Fibroblast of the conjunctiva (primary cell): Measurements from ENCODE around the gene MYO1B.

Experiments
- DNase-seq: peaks from one replicate; pipeline ENCODE4 v3.0.0-alpha.2; 2010; ENCODE audit warnings: low read depth

The MYO1B gene

DNA sequence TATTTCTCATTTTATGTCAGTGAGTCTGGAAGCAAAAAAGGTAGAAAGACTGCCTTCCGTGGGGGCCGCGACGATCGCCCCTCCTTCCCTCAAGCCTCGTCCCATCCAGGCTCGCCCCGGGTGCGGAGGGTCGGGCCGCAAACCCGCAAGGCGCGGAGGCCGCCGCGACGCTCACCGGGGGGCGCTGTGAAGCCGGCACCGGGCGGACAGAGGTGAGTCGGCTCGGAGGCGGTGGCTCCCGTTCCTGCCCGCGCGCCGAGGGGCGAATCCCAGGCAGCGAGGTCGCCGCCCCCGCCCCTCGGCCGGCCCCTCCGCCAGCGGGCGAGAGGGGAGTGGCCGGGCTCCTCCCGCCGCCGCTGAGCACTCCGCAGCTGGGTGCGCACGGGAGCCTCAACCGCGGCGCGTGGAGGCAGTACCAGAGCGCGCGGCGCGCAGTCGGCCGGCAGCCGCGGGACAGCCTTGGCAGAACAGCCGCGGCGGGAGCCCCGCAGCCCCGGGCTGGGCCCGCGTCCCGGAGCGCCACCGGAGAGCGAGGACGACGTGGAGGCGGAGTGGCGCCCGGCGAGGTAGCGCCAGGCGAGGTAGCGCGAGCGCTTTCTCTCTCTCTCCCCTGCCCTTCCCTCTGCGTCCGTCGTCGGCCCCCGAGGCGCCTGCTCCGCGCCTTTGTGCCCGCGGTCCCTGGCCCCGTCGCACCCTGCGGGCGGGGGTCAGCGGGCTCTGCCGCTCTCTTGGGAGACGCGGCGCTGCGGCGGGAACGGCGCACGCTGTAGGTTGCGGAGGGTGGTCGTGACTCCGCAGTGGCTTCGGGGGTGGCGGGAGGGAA, at the start of gene MYO1B:
MYO1B (plus strand) TSS at position 359 of the 823 bp plus-strand sequence. CDS start 31,492 bp downstream, outside the sequence.
- peak; percentile 53 for DNase-seq

DNA sequence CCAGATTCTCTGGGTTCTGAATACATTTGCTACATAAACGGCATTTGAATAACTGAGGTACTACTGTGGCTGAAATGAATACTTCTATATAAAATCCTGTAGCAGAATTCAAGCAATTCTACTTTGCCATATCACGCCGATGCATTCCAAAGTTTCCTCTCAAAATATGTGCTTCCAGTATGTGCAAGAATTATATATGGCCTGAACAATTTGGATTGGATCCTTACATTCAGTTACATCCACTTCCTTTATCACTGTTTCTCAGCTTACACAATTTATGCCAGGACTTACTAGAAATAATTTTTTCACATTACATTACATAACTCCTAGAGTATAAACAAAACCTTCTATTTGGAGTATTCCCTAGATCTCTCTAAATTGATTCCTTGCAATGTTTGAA, 48.1 kb upstream of the MYO1B start:
- DNase-seq = no peak

DNA sequence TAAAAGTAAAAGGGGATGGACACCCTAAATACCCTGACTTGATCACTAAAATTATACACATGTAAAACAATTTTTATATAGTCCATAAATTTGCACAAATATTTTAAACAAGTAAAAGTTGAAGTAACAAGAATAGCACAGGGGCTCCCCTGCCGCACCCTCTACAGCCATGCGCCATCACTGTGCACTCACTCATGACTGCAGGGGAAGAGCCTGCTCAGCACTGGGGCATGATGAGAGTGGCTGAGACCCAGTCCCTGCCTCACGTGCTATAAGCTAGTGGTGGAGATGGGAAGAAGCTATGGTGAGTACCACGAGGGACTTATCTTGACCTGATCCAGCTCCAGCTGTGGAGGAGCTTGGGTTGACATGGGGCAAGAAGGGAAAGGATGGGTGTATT, 46.9 kb upstream of the MYO1B start:
- DNase-seq = no peak

DNA sequence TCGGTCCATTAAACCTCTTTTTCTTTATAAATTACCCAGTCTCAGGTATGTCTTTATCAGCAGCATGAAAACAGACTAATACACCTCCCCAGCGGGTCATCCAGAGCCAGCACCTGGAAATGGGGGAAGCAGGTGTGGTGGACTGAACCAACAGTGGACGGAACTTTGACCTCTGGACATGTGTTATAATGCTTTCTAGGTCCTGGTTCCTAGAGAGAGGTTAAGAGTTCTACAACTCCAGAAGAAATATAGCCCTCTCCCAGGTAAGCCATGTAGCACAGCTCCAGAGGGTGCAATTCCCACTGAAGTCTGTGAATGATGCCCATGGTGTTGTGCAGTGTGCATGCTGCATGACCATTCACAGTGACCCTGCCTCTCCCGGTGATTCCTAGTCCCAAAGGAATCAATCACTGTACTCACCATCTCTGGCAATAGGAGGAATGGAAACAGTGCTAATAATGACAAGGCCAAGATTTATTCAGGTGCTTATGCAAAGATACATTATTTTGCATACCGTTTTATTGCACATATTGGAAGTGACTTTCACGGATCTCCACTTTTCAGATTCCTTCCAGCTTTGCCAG, 45.2 kb upstream of the MYO1B start:
- no peak for DNase-seq

DNA sequence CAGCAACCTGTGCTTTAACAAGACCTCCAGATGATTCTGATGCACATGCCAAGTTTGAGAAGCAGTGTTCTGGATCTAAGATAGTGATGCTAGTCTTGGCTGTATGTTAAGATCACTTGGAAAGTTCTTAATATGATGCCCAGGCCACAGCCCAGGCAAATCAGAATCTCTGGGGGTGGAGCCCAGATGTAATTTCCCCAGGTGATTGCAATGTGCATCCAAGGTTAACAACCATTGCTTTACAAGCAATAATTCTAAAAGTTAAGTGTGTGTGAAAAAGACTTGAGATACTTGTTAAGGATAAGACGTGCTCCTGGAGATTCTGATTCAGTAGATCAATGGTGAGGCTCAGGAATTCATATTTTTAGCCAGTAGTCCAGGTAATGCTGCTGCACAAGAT, 44.3 kb upstream of the MYO1B start:
- DNase-seq = no peak

DNA sequence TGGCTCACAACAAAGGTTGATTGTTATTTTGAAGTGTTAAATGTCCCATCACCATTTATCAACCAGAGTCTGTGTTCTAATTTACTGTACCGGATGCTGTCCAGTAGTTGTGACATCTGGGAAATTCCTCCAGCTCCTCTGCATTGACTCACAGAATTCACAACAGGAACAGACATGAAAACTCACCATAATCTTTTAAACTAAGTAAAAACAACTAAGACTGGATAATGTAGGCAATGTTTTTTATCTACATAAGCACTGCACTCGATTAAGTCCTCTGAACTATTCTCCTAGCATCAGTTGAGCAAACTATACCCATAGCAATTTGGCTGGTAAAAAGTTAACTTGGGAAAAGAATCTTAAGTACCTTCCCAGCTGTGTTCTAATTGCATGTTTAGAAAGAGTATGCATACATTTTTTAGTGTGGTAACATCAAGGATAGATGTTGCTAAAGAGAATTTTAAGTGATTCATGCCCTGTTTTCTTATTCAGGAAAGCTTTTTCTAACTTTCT, 42.9 kb upstream of the MYO1B start:
- no peak for DNase-seq

DNA sequence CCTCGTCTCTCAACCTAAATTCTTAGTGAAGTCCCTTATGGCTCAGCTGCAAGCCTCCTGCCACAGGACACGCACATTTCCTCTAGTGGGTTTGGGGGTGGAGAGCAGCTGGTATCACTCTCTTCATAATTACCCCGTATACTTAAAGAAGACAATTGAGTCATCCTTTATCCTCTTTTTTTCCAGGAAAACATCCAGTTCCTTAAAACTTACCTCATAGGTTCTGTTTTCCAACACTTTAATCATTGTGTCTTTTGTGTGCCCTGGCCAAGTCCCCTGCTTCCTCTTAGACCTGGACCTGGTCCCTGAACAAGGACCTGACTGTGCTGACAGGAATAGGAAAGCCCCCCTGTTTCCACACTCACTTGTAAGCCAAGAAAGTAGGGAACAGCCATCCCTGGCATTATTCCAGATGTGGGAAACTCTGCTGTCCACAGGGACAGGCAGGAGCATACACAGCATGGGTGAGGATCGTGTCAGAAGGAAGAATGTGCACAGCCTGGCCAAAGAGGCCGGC, 42.3 kb upstream of the MYO1B start:
- DNase-seq = no peak

DNA sequence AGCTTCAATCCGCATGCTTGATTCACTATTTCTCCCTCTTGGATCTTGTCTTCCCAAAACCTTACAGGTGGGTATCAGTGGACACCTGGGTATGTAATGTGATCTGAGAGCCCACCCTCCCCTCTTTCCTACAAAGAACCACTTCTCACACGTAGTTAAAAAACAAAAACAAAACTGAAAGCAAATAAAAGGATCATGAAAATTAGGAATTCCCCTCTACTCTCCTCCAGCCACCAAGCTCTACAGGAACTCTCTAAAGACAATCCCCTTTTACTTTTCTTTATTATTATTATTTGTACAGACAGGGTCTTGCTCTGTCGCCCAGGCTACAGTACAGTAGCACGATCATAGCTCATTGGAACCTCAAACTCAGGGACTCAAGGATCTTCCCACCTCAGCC, 40.8 kb upstream of the MYO1B start:
- DNase-seq = no peak

DNA sequence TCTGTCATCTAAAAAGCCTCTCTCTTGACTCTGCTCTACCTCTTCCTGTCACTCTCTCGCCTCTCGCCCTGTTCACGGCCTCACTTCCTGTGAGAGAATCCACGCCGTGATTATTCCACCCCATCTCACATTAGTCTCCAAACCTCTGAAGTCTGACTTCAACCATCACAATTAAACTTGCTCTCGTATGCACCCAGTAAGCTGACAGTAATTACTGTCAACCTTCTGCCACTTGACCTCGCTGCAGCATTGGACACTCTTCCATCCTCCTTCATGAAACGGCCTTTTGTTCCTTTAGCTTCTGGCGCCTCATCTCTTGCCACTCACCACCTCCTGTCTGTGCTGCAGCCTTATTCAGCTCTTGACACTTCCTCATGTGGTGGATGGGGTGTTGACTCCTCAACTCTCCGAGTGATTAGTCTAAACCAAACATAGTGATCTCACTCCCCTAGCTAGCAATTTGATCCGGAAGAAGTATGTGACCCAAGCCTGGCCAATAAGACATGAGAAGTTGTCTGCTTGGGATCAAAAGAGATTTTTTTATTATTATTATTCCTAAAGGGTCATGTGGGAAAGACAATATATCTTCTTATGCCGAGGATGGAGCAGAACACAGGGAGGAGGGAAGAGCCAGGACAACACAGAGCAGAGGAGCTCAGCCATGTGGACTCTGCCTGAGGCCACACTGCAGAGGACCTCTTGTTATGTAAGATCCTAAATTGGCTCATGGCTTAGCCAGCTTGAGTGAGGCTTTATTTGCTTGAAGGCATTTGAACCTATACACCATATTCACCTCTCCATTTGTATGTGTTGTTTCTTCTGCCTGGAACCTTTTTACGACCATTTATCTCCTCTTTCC, 38.4 kb upstream of the MYO1B start:
- DNase-seq = no peak

DNA sequence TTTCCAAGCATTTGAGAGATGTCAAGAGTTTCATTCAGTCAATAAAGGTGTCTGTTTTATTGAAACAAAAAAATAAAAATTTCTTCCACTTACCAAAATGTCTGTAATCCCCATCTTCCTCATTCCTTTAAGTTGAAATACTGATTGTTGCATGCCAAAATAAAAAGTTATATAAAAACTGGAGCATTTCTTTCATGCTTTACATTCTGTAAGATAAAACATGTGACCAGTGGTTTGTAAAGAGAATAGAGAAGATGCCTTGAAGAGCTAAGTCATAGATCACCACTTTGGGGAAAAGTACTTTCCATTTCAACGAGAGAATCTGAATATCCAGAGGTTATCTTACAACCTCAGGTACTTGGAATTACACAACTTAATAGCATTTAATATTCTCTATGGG, 35.9 kb upstream of the MYO1B start:
- no peak for DNase-seq

DNA sequence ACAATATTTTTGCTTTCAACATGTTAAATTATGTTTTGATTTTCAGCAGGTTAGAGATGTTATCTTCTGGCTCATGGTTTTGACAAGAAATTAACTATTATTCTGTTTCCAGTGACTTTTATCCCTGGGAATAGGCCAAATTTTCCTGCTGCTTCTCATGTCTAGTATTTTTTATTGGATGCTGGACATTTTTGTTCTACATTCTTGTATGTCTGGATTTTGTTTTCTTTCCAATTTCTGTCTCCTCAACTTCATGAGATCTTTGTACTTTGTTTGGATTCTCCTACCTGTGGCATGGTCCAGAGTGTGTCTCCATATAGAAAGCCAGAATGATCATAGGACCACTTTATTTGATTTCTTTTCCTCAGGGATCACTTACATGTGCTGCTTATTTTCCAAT, 33.1 kb upstream of the MYO1B start:
- no peak for DNase-seq

DNA sequence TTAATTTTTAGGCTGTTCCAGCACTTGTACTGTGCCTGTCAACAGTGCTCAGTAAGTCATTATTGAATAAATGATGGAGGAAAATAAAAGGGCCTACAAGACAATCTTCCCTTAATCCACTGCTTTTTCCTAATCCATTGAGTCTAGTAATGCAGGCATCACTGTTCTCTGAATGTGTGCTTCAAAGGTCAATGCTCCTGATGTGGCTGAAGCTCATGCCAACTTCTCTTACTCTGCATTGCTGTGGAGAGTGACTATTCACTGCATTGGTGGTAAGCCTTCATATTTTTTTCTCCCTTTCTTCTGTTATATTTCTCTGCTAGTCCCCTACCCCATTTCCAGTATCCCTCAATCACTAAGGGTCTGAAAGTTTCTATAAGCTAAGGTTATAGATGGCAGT, 31.9 kb upstream of the MYO1B start:
- no peak for DNase-seq

DNA sequence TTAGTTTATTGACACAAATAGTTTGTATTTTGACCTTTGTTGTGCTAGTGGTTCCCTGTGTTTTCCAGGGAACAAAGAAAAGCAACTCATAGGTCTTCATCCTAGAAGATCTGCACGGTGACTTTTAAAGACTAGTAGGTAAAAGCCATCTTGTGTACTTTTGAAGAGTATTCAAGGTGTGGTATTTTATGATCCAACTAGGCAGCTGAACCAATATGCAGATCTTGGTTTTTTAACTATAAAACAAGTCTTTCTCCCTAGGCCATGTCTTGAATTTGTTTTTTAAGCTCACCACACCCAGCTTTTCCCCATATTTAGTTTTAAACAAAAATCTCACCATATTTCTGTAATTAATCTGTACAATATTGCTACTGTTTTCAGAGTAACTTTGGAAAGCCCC, 30.0 kb upstream of the MYO1B start:
- DNase-seq = no peak

DNA sequence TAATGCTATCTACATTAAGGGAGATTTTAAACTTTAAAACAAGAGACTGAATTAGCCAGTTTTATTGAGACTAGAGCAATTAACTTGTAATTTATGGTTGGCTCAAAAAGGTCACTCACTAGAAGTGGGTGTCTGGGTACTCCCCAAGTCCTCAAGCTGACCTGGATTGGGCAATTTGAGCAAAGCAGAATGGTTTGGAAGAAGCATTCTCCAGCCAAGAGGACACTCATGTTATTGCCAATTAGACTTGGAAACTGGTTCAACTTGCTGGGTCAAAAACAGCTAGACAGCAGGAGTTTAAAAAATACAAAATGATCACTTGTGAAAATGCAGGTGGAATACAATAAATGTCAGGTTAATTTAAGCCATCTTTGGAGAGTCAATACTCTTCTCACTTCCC, 29.5 kb upstream of the MYO1B start:
- DNase-seq = no peak

DNA sequence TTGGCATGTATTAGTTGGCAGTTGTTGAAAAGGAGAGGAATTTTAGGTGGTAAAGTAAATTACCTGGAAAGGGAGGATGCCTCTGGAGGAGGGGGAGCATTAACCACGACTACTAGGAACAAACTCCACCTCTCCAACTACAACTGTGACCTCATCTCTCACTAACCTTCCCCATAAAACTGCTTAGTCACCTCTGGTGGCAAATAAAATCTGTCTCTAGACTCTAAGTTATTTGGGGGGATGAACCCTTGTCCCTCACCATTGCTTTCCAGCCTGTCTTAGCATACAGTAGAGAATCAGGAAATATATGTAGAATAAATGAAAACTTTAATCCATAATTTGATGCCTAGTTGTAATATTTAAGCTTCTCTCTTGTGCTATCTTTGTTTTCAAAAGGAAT, 27.6 kb upstream of the MYO1B start:
- DNase-seq = no peak

DNA sequence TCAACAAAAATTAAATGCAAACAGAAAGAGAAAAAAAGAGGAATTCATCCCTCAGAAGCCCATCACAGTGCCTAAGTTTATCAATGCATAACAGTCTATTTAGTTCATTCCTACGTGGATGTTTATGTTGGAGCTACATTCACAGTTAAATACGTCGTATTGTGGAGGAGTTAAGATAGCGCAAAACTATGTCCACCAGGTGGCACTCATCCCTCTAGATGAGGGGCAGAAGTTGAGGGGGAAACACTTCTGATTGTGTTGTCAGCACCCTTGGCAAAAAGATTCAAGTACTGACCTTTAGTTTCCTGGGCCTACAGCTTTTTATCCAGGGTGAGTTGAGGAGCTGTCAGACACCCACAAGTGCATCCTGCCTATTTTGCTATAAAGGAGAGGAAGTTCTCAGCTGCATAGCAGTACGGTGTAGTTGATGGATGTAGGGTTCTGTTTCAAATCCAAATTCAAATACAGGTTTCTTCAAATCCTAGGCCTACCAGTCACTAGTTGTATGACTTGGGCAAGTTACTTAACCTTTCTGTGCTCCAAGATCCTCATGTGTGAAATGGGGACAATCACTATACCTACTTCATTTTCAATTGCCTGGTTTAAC, 26.8 kb upstream of the MYO1B start:
- DNase-seq = peak; percentile 57

DNA sequence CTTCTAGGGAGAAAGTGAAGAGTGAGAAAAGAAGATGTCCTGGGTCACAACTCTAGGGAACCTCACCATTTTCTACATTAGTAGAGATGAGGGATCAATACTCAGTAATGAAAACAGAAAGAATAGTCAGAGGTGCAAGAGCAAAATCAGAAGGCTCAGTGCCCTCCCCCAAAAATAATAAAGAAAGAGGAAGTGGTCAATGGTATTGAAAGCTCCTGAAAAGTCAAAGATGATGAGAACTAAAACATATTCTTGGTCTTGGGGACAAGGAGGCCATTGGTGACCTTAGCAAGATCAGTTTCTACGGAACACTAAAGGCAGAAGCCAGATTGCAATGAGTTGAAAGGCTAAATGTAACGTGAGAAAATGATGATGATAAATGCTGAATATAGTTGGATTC, 24.5 kb upstream of the MYO1B start:
- no peak for DNase-seq

DNA sequence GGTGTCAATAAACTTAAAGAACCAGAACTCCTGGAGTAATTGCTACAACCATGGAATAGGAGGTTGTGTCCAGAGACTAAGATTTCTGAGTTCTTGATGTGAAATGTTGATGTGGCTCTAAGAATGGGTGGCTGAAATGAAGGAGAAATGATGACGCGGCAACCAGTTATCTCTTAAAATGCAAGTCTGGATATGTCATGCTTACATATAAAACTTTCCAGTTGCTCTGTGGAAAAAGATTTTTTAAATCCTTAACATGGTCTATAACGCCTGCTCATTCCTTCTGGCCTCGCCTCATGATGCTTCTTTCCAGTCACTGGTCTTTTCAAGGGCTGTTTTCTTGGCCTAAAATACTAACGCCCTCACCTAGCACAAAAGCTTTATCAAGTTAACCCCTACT, 23.5 kb upstream of the MYO1B start:
- no peak for DNase-seq

DNA sequence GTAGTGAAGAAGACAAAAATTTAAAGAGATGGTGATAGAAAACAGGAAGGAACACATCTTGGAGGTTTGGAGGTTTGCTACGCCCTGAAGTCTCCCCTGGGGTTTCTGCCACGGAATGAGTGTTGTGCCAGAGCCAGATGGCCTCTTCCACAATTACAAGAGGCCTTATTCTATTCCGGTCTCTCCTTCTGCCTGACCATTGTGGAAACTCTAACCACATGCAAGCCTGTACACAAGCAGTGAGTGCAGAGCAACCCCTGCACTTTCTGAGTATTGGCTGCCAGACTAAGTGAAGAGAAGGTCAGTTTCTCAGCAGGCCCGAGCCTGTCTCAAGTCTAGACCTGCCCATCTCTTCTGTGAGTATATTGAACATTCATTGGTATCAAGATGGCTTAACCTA, 22.7 kb upstream of the MYO1B start:
- DNase-seq = no peak

DNA sequence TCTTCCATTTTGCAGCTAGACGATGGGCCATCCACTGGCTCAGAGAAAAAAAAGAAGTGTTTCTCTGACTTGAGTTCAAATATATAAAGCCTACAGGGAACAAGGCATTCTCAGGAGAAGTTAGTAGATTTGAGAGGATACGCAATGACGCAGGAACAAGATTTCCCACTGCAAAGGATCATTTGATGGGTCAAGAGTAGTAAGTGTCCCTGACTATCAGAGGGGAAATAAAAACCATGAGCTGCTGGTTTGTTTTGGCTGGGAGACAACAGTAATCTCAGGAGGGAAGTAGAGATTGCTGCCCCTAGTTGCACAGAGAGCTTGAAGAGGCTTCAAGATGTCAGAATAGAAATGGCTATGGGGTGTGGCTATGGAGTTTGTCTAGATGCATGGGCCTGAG, 22.3 kb upstream of the MYO1B start:
- DNase-seq = no peak

DNA sequence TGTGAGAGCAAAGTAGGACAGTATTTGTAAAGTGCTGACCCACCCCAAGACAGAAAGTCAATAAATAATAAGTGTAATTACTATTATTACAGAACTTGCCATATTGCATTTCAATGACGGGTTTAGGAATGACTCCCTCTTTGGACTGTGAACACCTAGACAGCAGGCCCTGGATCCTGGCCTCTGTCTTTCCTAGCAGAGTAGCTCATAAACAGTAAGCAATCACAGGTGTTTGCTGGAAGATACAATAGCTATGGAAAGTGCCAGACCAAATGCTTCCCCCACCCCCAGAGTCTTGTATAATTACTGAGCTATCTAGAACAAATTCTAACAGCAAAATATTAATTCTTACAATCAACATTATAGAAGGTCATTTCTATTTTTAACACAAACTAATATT, 20.1 kb upstream of the MYO1B start:
- DNase-seq = no peak

DNA sequence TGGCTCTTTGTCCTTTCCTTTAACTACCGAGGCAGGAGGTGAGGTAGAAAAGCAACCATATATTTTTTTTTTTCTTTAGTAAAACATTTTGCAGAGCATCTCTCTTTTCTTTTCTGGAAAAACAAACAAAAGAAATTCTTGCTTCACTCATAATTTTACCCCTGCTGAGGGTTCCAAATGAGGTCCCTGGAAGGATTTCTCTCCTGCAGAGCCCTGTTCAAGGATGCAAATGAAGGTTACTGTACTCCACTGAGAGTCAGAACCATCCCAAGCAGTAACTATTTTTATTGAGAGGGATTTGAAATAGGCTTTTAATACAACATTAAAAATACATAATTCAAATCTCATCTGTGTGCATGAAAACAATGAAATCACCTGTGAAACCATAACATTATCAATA, 19.5 kb upstream of the MYO1B start:
- DNase-seq = no peak
